ENCODE results near the gene CIC.
"Not testable (repeated sequence)": the region's sequence is repeated elsewhere in the genome, so short reads cannot be mapped to it uniquely, and the experiment has no call there.

Gene CIC

DNA sequence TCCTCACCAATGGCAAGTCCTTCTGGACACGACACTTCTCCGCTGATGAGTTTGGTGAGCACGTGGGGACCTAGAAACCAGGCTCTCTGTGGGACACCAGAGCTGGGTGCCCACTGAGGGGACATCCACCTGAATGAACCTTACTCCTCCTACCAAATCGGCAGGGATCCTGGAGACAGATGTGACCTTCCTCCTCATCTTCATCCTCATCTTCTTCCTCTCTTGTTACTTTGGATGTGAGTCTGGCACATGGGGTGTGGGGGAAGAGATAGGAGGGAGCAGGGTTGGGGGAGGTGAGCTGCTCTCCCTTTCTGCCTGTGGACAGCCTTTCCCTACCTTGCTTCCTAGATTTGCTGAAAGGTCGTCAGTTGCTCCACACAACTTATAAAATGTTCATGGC is 46.0 kb downstream of the CIC start:
- no peak for DNase-seq

DNA sequence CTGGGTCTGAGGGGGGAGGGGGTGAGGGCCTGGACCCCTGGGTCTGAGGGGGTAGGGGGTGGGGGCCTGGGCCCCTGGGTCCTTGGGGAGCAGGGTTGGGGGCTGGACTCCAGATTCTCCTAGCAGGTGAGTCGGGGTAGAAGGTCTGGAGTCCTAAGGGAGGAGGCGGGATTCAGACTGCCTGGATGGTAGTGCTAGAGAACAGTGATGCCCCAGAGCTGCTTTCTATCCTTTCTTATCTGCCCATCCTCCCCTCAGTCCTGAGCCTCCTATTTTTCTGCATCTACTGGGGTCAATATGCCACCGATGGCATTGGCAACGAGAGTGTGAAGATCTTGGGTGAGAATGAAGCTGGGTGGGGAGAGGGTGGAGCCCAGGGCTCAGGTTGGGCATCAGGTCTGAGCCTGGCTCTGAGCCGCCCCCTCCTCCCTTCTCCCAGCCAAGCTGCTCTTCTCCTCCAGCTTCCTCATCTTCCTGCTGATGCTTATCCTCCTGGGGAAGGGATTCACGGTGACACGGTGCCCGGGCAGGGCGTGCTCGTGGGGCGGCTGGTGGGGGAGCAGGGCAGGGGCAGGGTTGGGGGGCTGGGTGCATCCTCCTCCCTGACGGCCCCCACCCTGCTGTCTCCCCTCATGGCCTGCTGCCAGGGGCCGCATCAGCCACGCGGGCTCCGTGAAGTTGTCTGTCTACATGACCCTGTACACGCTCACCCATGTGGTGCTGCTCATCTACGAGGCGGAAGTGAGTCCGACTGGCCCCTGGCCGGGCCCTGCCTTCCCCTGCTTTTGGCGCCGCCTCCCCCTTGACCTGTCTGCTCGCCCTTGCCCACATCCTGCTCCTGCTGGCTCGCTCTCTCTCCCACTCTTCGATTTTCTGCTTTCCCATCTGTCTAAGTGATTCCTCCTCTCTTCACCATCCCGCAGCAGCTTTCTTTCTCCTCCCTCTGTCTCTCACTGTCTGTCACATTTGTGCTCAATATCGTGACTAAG is 47.5 kb downstream of the CIC start:
- no peak for DNase-seq

DNA sequence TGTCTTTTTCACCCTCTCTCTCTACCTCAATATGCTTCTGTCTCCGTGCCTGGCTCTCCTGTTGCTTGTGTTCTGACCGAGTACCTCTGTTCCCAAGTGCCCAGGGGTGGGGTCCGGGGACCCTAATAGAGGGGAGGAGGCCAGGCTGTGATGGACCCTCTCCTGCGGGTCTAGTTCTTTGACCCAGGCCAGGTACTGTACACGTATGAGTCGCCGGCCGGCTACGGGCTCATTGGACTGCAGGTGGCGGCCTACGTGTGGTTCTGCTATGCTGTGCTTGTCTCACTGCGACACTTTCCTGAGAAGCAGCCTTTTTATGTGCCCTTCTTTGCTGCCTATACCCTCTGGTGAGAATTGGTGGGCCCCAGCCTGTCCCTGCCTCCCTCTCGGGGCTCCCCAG is 48.5 kb downstream of the CIC start:
- DNase-seq, result no peak

DNA sequence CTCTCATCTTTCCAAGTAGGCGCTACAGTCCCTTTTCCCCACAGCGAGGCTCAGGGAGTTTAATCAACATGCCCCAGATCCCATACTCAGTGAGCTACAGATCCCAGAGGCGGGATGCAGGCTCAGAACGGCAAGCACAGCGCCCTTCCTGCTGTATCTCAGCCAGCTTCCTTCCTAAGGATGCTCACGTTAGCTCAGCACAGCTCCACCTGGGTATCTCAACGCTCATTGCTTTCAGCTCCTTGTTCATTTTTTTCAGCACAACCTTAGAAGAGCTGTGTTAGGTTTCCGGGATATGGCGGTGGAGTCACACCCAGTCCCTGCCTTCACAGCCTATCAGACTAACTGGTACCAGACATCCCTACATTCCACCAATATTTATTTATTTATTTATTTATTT is 53.3 kb downstream of the CIC start:
- DNase-seq, result no peak

DNA sequence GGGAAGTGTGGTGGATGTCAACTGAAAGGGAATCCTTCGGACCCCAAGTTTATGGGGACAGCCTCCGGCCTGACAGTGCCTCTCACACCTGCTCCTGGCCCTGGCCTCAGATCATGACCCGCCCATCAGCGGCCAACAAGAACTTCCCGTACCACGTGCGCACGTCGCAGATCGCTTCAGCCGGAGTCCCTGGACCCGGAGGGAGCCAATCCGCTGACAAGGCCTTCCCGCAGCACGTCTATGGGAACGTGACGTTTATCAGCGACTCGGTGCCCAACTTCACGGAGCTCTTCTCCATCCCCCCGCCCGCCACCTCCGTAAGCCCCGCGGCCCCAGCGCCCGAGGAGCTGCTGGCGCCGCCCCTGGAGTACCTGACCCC is 54.4 kb downstream of the CIC start:
- no peak for DNase-seq

DNA sequence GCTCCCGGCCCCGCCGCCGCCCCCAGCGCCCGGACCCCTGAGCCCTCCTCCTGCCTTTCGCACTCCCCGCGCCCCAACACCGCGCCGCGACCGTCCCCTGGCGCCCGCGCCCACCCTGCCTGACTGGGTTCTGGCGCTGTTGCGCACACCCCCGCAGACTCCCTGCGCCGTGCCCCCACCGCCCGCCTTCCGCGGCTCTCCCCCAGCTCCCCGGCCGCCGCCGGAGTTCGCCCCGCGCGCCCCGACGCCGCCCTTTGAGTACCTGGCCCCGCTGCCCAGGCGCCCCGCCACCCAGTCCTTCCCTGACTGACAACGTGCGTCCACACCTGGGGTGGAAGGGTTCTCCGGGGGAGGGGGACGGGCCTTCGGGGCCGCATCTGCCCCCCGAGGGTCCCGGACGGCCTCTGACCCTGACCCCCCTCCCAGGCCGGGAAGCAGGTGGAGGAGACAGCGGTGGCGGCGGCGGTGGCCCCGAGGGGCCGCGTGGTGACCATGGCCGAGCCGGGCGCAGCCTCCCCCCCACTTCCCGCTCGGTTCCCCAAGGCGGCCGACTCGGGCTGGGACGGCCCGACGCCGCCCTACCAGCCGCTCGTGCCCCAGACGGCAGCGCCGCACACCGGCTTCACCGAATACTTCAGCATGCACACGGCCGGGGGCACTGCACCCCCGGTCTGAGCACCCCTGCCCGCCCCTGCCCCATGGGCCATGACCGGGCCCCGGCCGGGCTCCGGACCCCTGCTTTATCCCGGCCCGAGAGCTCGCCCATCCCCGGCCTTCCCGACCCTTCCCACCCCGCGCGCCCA is 55.0 kb downstream of the CIC start:
- no peak for DNase-seq

DNA sequence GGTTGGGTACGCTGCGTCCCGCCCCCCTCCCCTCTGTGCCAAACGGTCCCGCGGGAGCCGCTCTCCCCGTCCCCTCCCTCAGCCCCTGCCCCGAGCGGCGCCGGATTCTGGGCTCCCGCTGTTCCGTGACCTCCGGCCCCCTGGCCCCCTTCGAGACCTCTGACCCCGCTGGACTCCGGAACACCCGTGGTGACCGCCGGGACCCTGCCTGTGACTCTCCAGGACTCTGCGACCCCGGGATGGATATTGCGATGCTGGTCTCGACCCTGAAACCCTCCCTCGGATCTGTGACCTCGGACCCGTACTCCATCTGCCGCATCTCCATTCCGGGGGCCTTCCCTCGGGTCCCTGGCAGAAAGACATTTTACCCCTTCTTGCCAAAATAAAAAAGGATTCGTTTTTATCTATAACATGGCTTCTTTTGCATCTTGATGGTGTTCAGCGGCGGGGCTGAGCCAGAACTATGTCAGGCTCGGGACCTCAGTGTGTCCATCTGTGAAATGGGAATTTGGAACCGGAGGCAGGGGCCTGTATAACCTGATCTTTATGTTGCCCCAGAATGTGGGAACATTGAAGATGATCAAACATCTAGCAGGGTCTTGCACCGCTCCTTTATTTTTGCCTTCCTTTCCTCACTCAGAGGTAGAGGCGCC is 55.7 kb downstream of the CIC start:
- no peak for DNase-seq

DNA sequence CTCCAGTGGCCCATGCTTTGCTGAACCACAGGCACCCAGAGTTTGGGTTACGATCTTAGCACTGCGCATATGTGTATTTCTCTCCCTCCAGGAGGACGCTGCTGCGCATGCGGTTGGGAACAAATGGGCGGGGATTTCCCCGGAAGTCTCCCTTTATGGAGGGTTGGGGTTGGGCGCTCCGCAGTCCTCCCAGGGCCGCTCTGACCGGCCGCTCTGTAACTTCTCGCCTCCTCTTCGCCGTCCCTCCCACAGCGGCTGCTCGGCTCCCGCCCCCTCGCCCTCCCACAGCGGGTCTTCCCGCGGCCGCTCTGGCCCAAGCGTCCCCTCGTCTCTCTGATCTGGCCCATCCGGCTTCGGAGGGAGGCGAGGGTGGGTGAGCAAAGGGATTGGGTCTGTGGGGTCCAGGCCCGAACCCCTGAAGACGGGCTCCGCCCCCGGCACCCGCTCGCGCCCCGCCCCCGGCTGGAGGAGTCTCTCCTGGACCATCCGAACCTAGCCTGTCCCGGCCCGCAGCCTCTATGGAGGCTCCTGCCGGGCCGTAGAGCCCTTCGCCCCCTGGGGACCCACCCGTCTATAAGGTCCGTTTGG is 56.4 kb downstream of the CIC start, which contains the start of gene MEGF8:
MEGF8 (plus strand) TSS at position 328 of the 588 bp plus-strand sequence. CDS start 609 bp downstream, outside the sequence.
- peak; percentile 95 to 98 for DNase-seq

DNA sequence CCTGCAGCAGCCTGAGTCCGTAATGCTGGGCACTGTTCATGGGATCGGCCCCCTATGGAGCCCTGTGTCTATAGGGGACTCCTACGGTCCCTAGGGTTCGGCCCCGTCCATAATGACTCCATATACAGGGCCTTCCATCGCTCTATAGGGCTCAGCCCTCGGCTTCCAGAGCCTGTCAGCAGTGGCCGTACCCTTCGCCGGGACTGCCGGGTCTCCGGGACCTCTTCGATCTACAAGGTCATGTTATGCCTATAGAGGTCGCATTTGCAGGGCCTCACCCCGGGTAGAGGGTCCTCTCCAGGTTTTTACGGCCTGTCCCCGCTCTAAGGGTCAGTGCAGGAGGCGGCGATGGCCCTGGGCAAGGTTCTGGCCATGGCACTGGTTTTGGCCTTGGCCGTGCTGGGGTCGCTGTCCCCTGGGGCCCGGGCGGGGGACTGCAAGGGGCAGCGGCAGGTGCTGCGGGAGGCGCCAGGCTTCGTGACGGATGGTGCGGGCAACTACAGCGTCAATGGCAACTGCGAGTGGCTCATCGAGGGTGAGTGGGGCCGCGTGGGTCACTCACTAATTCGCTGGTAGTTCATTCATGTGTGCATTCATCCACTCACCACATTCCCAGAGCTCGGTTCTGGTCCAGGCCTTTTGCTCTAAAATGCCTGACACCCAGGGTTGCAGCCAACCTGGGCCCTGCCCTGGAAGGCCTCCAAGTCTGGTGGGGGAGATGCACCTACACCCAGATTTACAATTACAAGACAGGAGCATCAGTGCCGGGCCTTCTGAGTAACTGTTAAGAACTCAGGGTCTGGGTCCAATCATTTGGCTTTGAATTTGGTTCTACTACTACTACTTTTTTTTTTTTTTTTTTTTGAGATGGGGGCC is 57.1 kb downstream of the CIC start:
- peak; percentile 25 to 28 for DNase-seq

DNA sequence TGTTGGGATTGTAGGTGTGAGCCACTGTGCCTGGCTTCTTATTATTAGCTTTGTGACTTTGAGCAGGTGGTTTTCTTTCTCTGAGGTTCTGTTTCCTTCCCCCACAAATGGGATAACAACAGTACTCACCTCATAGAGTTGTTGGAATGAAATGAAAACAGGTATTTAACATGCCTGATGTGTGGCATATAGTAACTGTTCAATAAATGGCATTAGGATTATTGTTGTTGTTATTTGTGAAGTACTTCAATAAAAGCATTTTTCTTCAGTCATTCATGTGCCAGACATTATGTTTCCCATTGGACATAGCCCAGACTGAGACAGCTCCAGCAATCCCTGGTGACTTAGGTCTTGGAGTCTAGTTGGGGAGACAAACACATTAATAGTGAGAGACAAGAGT is 57.9 kb downstream of the CIC start:
- DNase-seq, result no peak

DNA sequence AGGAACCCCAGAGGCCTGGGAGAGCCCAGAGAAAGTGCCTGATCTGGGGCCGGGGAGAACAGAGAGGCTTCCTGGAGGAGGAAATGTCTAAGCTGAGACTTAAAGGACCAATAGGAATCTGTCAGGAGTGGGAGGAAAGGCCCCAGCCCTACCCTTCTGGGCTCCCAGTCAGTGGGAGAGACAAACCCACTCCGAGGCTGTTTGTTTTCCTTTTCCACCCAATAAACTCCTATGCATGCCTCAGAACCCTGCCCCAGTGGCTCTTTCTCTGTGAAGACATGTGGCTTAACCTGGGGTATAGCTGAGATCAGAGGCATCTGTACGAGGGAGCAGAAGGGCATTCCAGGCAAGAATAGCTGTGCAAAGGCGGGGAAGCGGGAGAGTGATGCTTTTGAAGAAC is 58.3 kb downstream of the CIC start:
- no peak for DNase-seq

DNA sequence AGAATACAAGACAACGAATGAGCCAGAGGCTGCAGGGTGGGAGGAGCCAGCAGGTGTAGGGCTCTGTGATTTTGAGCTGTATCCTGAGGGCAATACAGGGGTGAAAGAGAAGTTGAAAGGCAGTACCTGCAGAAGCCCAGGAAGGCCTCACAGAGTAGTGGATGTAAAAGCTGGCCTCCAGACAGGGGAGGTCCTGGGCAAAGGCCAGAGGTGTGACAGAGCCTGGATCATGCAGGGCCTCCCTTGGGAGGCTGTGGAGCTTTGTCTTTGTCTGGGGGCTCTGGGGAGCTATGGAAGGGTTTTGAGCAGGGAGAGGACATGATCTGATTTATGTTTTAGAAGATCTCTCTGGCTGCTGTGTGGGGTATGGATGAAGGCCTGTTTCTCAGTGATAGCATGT is 59.1 kb downstream of the CIC start:
- DNase-seq, result no peak

DNA sequence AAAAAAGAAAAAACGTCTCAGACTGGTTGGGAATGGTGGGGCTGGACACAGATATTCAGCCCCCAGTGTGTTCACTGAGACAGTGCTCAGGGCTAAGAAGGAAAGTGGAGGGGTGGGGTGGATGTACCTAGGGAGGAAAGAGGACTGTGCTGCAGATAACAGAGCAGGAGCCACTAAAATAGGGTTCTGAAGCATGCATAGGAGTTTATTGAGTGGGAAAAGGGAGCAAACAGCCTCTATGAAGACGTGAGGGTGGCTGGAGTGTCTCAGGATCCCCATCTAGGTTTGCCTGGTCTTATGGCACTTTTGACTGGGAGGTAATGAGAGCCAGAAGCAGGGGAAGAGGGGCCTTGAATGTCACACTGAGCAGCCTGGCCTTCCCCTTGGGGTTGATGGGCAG is 59.8 kb downstream of the CIC start:
- no peak for DNase-seq

DNA sequence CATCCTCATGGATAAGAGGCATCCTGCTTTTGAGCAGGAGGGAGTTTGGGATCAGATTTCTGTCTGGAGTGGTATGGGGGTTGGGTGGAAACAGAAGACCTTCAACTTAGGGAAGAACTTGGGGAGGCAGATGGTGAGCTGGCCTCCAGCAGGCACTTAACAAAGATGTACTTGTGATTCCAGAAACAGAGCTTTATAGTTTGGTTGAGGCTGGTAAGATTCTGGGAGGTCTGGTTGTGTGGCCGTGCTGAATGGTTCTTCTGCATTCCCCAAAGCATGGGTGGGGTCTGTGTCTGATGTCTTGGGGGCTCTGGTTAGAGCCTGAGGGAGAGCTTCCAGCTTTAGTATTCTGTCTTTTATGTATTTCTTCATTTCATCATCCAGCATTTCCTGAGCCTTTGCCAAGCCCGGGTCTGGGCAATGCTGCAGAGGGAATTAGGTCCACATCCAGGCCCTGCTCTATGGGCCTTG is 61.2 kb downstream of the CIC start:
- no peak for DNase-seq

DNA sequence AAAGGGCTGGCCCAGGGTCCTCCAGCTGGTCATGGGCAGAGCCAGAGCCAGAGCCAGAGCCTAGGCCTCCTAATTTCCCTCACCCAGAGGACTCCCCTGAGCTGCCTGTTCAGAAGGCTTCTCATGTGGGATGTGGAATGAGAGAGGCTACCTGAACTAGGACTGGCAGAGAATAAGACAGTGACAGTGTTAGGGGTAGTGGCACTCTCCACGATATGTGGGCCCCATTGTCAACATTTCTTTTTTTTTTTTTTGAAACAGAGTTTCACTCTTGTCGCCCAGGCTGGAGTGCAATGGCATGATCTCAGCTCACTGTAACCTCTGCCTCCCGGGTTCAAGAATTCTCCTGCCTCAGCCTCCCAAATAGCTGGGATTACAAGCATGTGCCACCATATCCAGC is 62.3 kb downstream of the CIC start:
- not testable (repeated sequence) for DNase-seq

DNA sequence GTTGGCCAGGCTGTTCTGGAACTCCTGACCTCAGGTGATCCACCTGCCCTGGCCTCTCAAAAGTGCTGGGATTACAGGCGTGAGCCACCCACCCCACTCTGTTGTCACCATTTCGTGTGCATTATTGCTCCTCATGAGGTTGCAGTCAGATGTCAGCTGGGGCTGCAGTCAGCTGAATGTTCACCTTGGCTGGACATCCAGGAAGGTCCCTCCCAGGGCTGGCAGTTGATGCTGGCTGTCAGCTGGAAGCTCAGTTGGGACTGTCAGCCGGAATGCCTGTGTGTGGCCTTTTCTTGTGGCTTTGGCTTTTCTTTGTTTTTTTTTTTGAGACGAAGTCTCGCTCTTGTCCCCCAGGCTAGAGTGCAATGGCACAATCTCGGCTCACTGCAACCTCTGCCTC is 63.0 kb downstream of the CIC start:
- no peak for DNase-seq

DNA sequence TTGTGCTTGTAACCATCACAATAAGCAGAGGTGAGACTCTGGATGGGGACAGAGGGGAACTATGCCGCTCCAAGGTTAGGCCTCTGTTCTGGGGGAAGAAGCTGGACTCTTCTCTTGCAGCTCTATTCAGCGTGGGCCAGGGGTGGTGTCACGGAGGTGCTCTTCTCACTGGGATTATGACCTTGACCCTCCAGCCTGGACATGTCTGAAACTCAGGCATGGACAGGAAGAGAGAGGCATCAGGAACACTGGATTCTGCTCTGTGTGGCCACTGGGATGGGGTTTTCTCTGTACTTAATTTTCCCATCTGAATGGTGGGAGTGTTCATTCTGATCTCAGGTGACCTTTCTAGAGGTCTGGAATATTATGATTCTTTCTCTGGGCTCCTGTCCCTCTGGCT is 64.0 kb downstream of the CIC start:
- no peak for DNase-seq

DNA sequence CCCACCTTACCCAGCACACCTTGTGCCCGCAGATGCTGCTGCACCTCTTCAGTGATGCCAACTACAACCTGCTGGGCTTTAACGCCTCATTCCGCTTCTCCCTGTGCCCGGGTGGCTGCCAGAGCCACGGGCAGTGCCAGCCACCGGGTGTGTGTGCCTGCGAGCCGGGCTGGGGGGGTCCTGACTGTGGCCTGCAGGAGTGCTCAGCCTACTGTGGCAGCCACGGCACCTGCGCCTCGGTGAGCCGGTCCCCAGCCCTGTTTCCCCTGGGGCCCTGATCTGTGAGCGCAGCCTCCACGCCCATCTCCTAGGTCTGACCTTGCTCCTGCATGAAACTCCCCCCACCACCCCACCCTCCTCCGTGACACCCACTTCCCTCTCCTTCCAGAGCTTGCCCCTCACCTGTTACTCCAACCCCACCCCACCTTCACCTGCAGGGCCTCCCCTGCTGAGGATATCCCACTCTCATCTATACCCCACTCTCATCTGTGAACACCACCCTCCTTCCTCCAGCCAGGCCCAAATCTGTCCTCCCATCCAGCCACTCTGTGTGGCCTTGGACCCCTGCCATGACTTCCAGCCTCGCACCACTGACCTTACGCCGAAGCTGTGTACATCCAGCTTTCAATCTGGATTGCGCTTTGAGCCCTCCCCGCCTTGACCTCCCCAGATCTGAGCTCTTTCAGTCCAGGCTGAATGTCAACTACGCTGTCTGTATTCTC is 65.1 kb downstream of the CIC start:
- no peak for DNase-seq

DNA sequence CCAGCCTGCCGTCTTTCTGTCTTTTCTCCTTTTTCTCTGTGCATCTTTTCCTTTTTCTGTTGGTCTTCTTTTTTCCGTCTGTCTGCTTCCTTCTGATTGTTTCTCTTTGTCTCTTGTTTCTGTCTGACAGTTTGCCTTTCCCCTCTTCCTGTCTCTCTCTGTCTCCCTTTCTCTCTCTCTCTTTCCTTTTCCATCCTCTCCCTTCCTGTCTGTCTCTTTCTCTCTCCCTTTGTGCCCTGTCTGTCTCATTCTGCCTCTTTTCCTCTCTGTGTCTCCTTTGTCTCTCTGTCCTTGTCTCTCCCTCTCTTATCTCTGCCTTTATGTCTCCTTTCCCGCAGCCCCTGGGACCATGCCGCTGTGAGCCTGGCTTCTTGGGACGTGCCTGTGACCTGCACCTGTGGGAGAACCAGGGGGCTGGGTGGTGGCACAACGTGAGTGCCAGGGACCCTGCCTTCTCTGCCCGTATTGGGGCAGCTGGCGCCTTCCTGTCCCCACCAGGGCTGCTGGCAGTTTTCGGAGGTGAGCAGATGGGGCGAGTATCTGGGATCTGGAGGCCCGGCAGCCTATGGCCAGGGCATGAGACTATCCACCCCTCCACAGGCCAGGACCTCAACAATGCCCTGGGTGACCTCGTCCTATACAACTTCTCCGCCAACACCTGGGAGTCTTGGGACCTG is 65.8 kb downstream of the CIC start:
- DNase-seq, result no peak

DNA sequence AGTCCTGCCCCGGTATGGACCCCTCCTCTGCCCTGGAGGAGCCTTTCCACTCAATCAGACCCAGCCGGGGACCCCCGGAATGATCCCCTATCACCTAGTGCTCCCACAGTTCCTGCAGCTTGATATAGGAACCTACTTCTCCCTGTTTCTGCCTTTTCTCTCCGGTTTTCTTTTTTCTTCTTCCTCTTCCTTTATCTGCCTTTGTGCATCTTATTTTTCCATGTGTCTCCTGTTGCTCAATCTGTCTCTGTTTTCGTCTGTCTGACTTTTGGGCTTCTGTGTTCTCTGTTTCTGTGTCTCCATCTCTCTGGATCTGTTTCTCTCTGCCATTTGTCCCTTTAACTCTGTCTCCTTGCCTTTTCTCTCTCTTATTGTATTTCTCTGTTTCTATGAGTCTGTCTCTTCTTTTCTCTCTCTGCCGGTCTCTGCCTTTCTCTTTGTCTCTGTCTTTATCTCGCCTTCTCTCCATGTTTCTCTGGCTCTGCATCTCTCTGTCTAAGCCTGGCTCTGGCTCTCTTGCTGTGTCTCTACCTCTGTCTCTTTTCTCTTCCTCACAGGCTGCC is 66.4 kb downstream of the CIC start:
- no peak for DNase-seq
